ENCODE data around the gene LPAR5.

LPAR5 gene

GRCh38 chr12:6638305-6638704 lies 2.5 kb upstream of the LPAR5 start:
- DNase-seq (ENCODE audit: low read depth), result no peak

GRCh38 chr12:6635375-6635855 lies 344 bp downstream of the LPAR5 start:
- DNase-seq (ENCODE audit: low read depth), result no peak

- DNase-seq (ENCODE audit: low read depth), result no peak
These were observed 3.5 kb downstream of the LPAR5 start for GRCh38 chr12:6632026-6632983.

DNA sequence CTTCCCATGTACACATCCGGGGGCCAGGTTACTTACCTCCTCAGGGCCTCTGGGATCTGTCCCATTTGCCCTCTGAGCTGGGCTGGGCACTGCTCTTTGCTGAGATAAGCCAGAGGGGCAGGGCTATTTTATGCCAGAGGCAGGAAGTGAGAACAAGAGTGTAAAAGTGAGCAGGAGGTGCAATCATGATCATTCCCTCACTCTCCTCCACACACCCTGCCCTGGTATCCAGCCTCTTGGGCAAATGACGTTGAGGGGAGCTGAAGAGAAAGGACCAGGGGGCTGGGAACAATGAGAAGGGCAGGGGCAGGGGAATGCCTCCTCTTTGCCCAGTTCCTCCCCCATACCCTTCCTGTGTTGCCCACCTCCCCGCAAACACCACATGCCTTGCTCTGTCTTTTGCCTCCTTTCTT lies 4.2 kb downstream of the LPAR5 start:
- no peak for DNase-seq (ENCODE audit: low read depth)

- DNase-seq (ENCODE audit: low read depth), result no peak
These were observed 5.0 kb downstream of the LPAR5 start for GRCh38 chr12:6630736-6631135.

DNA sequence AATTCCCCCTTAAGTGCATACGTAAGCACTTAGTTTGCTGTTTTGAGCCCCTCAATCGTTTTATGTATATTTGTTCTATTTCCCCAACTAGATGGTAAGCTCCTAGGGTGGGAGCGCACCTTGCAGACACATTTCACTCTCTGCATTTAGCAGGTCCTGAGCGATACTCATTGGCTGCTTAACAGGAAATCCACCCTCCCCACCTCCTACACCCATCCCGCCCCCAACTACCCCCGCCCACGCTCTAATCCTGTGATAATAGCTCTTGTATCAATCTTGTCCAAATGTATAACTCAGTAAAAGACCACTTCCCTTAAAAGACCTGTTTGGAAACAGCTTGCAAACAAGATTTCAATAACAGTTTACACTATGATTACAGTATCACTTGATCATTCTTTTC lies 8.1 kb downstream of the LPAR5 start:
- no peak for DNase-seq (ENCODE audit: low read depth)

GRCh38 chr12:6626654-6627283 lies 9.0 kb downstream of the LPAR5 start:
- no peak for DNase-seq (ENCODE audit: low read depth)

DNA sequence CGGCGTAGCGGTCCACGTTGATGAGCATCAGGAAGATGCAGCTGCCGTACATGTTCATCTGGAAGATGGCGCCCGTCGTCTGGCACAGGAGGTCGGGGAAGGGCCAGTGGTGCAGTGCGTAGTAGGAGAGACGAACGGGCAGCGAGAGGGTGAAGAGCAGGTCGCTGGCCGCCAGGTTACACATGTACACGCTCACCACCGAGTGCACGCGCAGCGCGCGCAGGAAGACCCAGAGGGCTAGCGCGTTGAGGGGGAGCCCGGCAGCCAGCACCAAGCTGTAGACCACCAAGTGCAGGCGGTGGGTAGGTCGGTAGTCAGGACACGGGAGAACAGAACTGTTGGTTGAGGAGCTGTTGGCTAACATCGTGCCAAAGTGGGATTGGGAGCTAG lies 14.9 kb downstream of the LPAR5 start:
- DNase-seq (ENCODE audit: low read depth), result no peak

DNA sequence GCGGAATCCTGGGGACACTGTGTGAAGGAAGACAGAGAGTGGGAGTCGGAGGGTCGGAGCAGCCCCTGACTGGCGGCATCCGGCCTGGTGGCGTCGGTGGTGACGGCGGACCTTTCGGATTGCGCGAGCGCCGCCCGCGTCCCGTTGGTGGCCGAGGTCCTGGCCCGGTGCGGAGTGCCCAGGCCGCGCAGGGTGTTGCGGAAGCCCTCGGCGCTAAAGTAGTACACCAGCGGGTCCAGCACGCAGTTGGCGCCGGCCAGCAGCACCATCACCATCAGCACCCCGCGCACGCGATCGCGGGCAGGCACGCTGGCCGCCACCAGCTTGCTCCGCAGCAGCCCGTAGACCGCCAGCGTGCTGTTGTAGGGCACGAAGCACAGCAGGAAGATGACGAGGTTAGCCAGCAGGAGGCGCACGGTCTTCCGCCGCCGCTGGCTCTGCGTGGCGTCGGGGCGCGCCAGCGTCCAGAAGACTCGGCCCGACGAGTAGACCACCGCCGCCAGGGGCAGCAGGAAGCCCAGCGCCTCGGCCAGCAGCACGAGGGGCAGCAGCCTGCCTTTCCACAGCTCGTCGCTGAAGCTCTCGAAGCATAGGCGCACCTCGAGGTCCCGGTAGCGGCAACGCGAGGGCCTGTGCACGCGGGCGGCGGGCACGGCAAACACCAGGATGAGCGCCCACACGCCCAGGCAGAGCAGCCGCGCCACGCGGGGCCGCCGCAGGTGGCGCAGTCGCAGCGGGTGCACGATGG lies 15.4 kb downstream of the LPAR5 start:
- no peak for DNase-seq (ENCODE audit: low read depth)

GRCh38 chr12:6618483-6619225 lies 17.1 kb downstream of the LPAR5 start:
- no peak for DNase-seq (ENCODE audit: low read depth)

DNA sequence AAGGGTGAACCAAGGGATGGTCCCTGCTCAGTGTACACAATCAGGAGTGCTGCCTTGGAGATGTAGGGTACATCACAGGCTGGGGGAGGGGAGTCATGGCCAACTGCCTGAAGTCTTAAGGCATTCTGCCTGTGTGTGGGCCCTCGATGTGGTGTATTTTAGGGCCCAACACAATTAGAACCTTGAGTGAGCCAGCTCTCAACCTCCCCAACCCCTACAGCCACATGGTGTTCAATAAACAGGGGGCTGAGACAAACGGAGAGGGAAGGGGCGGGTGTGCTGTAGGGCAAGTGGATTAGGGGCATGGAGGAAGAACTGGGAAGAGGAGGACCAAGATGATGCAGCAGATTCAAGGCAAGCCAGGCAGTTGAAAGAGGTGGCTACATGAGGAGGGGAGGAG lies 20.0 kb downstream of the LPAR5 start:
- DNase-seq (ENCODE audit: low read depth), result no peak

GRCh38 chr12:6614513-6615172 lies 21.1 kb downstream of the LPAR5 start:
- DNase-seq (ENCODE audit: low read depth), result no peak

GRCh38 chr12:6613776-6614512 lies 21.8 kb downstream of the LPAR5 start:
- no peak for DNase-seq (ENCODE audit: low read depth)

DNA sequence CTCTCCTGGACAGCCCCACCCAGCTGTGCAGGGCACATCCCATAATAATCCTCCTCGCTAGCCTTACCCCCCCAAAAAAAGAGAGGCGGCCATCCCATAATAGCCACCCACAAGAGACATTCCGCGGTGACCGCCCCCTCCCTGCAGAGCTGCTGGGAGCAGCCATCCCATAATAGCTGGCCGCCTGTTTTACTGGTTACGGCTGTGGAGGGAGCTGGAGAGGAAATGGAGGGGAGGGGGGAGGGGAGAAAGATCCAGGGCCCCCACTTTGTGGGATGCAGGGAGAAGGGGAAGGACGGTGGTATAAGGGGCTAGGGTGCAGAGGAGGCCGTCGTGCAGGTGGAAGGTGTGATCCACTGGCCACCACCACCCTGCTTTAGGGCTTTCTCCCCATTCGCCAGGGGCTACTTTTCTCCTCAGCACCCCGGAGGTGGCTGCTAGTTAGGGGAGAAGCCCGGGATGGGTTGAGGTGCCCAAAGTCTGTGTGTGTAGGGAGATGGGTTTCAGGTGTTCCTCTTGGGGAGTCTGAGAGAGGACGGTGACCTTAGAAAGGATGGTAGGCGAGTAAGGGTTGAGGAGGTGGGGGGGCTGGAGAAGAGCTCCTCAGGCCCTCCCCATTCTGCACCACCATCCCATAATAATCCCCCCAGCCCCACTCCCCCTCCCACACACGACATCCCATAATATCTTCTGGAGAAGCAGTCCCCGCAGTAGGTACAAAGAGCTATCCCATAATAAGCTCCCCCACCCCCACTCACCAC lies 22.6 kb downstream of the LPAR5 start:
- no peak for DNase-seq (ENCODE audit: low read depth)

- no peak for DNase-seq (ENCODE audit: low read depth)
These were observed 23.1 kb downstream of the LPAR5 start for GRCh38 chr12:6612652-6613014.

GRCh38 chr12:6612247-6612646 lies 23.5 kb downstream of the LPAR5 start:
- no peak for DNase-seq (ENCODE audit: low read depth)

DNA sequence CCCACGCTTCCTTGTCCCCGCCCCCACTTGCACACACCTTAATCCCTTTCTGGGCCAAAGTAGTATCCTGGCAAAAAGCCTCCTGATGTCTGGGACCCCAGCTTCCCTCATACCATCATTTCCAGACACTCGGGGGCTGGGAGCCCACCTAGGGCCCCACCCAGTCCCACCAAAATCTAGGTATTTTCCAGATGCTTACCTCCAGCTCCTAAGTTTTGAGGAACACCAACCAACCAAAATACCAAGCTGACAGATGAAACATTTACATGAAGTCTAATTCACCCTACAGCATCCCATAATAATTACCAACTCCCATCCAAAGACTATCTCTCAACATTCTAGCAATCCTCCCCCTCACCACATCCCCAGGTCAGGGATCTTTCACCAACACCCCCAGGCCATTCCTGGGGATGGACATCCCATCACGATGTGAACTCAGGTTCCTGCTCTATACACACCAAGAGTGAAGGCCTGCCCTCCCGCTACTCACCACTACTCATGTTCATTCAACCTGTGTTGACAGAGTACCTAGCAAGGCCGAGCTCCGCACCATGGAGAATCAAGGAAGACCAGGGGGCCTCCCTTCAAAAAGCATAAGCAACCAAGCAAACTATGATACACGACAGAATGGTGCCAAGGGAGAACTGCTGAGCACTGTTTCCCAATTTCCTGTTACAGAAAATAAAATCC lies 27.0 kb downstream of the LPAR5 start:
- DNase-seq (ENCODE audit: low read depth), result no peak

GRCh38 chr12:6607751-6608591 lies 27.8 kb downstream of the LPAR5 start:
- no peak for DNase-seq (ENCODE audit: low read depth)

Measured in stimulated activated CD8-positive, alpha-beta memory T cell treated with anti-CD3 and anti-CD28 coated beads, Interleukin-15, amount 100 ng/mL, for 24 hours (primary cell).